HUES64 (cell line): ENCODE data around the gene KRTAP10-9.
"Not testable (repeated sequence)": the region's sequence is repeated elsewhere in the genome, so short reads cannot be mapped to it uniquely, and the experiment has no call there.

Experiments
- H3K27ac ChIP-seq: 2 replicates; pipeline ENCODE4 v1.7.0; 2013; ENCODE audit warnings: low read depth, low read length, inconsistent platforms
- H3K27me3 ChIP-seq: 2 replicates; pipeline ENCODE4 v1.6.1; 2013; ENCODE audit warnings: mild to moderate bottlenecking, low read length; ENCODE audit not compliant: insufficient read depth
- H3K36me3 ChIP-seq: 2 replicates; pipeline ENCODE4 v1.6.1; 2013; ENCODE audit warnings: mild to moderate bottlenecking, low read length; ENCODE audit not compliant: insufficient read depth
- H3K4me1 ChIP-seq: 2 replicates; pipeline ENCODE4 v1.6.1; 2013; ENCODE audit warnings: mild to moderate bottlenecking, low read length, moderate library complexity; ENCODE audit not compliant: insufficient read depth
- H3K4me3 ChIP-seq: 2 replicates; pipeline ENCODE4 v1.5.1; 2013; ENCODE audit warnings: mild to moderate bottlenecking, low read length, moderate library complexity
- H3K9ac ChIP-seq: 2 replicates; pipeline ENCODE4 v1.6.1; 2013; ENCODE audit warnings: mild to moderate bottlenecking, low read depth, low read length
- H3K9me3 ChIP-seq: 2 replicates; pipeline ENCODE4 v1.6.1; 2013; ENCODE audit warnings: low read depth, low read length; ENCODE audit not compliant: insufficient read depth
- WGBS: fragments of 150-250, 120-280 bp; methylation state at CpG from one replicate; pipeline ENCODE4 v1.1.7; 2013; ENCODE audit warnings: missing lambda C conversion rate; 5-methylcytosine and 5-hydroxymethylcytosine counted together

Gene KRTAP10-9

DNA sequence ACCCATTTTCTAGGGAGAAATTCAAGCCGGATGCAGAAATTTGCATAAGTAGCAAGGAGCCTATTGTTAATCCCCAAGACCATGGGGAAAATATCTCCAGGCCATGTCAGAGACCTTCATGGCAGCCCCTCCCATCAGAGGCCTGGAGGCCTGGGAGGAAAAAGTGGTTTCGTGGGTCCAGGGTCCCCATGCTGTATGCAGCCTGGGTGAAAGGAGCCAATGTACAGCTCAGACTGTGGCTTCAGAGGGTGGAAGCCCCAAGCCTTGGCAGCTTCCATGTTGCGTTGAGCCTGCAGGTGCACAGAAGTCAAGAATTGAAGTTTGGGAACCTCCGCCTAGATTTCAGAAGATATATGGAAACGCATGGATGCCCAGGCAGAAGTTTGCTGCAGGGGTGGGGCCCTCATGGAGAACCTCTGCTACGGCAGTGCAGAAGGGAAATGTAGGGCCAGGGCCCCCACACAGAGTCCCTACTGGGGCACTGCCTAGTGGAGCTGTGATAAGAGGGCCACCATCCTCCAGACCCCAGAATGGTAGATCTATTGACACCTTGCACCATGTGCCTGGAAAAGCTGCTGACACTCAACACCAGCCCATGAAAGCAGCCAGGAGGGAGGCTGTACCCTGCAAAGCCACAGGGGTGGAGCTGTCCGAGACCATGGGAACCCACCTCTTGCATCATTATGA, 16.6 kb upstream of the KRTAP10-9 start:
- whole genome bisulfite sequencing, result 94% methylated on average over 7 of the region's 7 CpGs
- not testable (repeated sequence) for H3K4me3 ChIP-seq, H3K27ac ChIP-seq

DNA sequence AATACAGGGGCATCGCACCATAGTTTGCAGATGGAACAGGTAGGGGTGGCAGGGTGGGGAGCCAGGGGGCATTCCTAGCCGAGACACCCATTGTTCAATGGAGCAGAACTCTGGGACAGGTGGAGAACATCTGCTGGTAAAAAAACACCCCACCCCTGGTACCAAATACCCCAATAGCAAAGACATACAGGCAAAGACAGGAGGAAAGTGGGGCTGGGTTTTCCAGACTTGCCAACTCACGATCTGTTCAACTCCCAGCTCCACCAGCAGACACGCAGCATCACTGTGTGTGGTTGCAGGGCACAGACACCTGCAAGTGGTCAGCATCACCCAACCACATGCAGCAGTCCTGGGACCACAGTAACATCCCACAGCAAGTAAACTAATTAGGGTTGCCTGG, 15.3 kb upstream of the KRTAP10-9 start:
- no peak overlapping the region for H3K27ac ChIP-seq
- no peak overlapping the region for H3K9ac ChIP-seq
- 83% methylated on average over 4 of the region's 4 CpGs for WGBS
- peaks cover 15% of the 10 kb centered on the region for H3K9me3 ChIP-seq
- H3K36me3 ChIP-seq, result no peaks in the 10 kb centered on the region
- H3K4me1 ChIP-seq, result no peaks in the 10 kb centered on the region
- H3K4me3 ChIP-seq, result no peak overlapping the region
- no peaks in the 10 kb centered on the region for H3K27me3 ChIP-seq

More for the DNA sequence above, 16.6 kb upstream of the KRTAP10-9 start:
- H3K9ac ChIP-seq, H3K27me3 ChIP-seq, H3K4me1 ChIP-seq, H3K36me3 ChIP-seq: not testable (repeated sequence)
- peaks cover 17% of the 10 kb centered on the region for H3K9me3 ChIP-seq

DNA sequence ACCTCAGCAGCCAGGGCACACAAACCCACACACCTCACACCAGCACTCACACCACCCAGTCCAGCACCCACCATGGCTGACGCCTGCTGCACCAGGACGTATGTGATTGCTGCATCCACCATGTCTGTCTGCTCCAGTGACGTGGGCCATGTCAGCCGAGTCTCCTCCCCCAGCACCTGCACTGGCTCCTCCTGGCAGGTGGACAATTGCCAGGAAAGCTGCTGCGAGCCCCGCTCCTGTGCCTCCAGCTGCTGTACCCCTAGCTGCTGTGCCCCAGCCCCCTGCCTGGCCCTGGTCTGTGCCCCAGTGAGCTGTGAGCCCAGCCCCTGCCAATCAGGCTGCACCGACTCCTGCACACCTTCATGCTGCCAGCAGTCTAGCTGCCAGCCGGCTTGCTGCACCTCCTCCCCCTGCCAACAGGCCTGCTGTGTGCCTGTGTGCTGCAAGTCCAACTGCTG, 14.8 kb upstream of the KRTAP10-9 start, which contains the start of gene KRTAP10-8:
Gene KRTAP10-8, plus strand, starts transcription at position 51 of the 458 bp plus-strand sequence. Its CDS starts 22 bp downstream, at position 73.
- H3K9me3 ChIP-seq, result peaks cover 14% of the 10 kb centered on the region
- no peak within 1 kb of the TSS for H3K9ac ChIP-seq
- H3K27me3 ChIP-seq, result no peaks in the 10 kb centered on the region
- WGBS, result 90% methylated on average over 8 of the region's 8 CpGs
- no peak within 1 kb of the TSS for H3K27ac ChIP-seq
- no peaks in the 10 kb centered on the region for H3K36me3 ChIP-seq
- no peak within 1 kb of the TSS for H3K4me3 ChIP-seq
- H3K4me1 ChIP-seq, result no peaks in the 10 kb centered on the region

DNA sequence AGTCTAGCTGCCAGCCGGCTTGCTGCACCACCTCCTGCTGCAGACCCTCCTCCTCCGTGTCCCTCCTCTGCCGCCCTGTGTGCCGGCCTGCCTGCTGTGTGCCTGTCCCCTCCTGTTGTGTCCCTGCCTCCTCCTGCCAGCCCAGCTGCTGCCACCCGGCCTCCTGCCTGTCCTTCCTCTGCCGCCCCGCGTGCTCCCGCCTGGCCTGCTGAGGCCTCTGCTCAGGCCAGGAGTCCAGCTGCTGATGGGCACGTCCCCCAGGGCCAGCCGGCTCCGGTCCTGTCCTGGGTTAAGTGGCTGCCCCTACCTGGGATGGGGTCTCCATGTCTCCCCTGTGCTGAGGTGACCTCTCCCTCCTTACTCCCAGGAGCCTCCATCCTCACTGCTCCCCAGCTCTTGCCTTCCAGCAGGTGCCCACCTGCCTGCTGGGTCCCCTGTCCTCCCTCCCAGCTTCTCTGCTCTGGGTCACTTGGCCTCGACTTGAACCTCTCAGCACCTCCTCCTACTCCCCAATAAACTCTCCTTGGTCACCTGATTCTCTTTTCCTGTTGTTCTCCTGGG, 14.1 kb upstream of the KRTAP10-9 start:
- H3K4me1 ChIP-seq, result no peaks in the 10 kb centered on the region
- H3K9me3 ChIP-seq, result peaks cover 14% of the 10 kb centered on the region
- no peaks in the 10 kb centered on the region for H3K36me3 ChIP-seq
- H3K9ac ChIP-seq, result no peak overlapping the region
- no peaks in the 10 kb centered on the region for H3K27me3 ChIP-seq
- WGBS, result 91% methylated on average over 13 of the region's 13 CpGs
- H3K4me3 ChIP-seq, result no peak overlapping the region
- H3K27ac ChIP-seq, result no peak overlapping the region

DNA sequence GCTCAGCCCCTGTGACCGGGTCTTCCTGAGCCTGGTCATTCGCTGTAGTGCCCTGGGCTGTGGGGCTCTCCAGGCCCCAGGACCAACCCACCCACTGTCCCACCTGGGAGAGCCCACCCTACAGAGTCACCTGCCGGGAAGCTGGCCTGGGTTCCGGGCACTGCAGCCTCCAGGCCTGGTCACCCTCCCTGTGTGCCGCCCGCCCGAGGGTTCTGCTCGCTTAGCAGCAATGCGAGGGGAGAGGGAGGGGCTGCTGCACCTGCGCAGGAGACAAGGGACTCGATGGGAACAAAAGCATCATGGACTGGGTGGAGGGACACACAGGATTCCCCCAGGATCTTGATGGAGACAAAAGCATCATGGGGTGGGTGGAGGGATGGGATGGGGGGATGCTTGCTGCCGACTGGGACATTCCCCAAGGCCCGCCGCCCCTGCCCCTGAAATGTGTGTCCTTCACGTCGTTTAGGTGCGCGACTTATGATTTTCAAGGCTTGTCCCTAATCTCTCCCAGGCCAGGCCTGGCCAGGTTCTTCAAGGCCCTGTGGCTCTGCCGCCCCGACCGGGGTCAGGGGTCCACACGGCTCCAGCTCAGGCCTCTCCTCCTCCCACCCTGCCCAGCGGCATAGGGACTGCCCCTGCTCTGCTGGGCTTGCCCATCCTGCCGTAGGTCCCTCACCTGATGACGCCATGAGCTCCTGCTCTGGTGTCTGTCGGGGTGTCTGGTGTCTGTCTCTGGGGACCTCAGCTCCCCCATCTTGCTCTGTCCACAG, 13.3 kb upstream of the KRTAP10-9 start:
- Histone ChIP-seq H3K36me3 (no peaks in the 10 kb centered on the region), H3K9me3 (peaks cover 14% of the 10 kb centered on the region), H3K4me3 (no peak overlapping the region), H3K27me3 (no peaks in the 10 kb centered on the region), H3K9ac (no peak overlapping the region), H3K27ac (no peak overlapping the region), H3K4me1 (no peaks in the 10 kb centered on the region)
- WGBS, result 94% methylated on average over 26 of the region's 26 CpGs

DNA sequence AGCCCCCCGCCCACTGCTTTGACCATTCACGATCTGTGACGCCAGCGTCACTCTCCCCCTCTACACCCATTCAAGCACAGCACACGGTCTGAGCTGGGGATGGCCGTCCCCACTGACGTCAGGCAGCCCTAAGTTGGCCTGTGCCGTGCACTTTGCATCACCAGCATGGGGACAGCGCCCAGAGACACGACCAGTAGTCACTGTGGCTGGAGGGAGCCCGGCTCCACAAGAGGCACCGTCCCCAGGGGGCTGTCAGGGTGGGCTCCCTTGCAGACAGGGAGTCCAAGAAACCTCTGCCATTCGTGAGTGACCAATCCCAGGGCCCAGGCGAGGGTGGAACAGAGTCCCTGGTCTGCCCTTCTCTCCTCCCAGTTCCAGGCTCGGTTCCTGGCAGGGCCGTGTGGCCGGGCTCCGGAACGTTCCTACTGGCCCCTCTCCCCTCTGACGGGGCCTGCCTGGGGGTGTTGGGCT, 12.7 kb upstream of the KRTAP10-9 start:
- 92% methylated on average over 20 of the region's 20 CpGs for WGBS
- Histone ChIP-seq H3K36me3 (no peaks in the 10 kb centered on the region), H3K4me3 (no peak overlapping the region), H3K4me1 (no peaks in the 10 kb centered on the region), H3K27ac (no peak overlapping the region), H3K9ac (no peak overlapping the region), H3K9me3 (peaks cover 18% of the 10 kb centered on the region), H3K27me3 (no peaks in the 10 kb centered on the region)

DNA sequence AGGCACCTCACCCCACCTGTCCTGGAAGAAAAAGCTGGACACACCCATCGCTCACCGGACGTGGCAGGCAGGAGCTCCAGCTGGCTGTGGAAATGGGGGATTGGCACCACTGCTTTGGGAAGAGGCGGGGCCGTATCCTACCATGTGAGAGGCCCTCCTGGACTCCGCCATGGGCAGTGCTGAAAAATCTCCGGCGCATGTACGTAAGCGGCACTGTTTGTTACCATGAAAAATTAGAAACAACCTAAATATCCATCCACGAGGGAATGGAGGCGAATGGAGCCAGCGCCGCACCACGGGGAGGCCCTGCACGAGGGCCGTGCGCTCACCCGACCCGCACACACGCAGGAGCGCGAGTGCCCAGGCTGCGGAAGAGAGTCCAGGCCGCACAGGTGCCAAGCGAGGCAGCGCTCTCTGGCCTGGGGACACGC, 11.9 kb upstream of the KRTAP10-9 start:
- WGBS, result 94% methylated on average over 28 of the region's 28 CpGs
- Histone ChIP-seq H3K27me3 (no peaks in the 10 kb centered on the region), H3K27ac (no peak overlapping the region), H3K9ac (no peak overlapping the region), H3K36me3 (no peaks in the 10 kb centered on the region), H3K4me3 (no peak overlapping the region), H3K9me3 (peaks cover 20% of the 10 kb centered on the region), H3K4me1 (no peaks in the 10 kb centered on the region)

DNA sequence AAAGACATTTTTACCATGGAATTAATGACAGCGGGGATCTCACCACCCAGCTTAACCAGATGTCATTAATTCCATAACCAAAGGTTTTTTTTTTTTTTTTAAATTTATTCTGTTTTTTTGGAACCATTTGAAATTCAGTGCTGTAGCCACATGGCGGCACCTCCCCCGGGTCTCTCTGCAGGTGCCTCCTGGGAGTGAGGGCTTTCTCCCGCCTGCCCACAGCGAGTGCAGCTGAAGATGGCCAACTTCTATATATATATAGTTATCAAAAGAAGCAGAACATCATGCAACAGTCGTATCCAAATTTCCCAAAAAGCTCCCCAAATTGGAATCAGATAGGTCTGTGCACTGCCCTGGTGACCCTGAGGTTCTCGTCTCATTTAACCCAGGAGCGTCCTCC, 11.4 kb upstream of the KRTAP10-9 start:
- no peaks in the 10 kb centered on the region for H3K27me3 ChIP-seq
- no peak overlapping the region for H3K4me3 ChIP-seq
- H3K36me3 ChIP-seq, result no peaks in the 10 kb centered on the region
- peaks cover 25% of the 10 kb centered on the region for H3K9me3 ChIP-seq
- no peak overlapping the region for H3K27ac ChIP-seq
- no peak overlapping the region for H3K9ac ChIP-seq
- 90% methylated on average over 7 of the region's 8 CpGs for WGBS
- H3K4me1 ChIP-seq, result no peaks in the 10 kb centered on the region

DNA sequence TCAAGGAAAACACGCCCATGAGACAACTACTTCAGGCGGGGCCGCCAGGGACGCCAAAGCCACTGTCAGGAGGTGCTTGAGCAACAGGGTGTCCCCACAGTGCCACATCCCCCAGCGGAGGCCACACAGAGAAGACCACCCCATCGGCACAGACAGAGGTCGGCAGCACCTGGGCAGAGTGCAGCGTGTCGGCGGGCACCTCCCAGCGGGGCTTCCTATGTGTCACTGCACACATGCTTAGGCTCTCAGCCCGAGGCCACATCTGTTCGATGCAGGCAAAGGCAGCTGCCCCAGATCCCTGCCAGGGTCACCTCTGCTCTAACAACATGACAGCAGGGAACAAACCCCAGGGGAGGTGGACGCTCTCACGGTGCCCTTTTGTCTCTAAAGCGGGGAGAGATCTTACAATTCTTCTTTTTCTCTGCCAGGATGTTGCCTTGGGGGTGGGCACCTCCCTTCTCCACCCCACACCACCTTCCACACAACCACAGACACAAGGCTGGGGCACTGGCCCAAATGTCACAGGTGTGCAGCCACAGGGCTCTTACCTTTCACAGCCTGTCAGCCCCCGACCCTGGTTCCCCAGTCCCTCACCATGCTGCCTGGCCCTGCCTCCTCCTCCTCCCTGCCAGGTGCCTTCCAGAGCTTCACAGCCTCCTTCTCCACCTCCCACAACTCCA, 10.8 kb upstream of the KRTAP10-9 start:
- Histone ChIP-seq H3K27ac (no peak overlapping the region), H3K4me1 (no peaks in the 10 kb centered on the region), H3K9ac (no peak overlapping the region), H3K4me3 (no peak overlapping the region), H3K9me3 (peaks cover 30% of the 10 kb centered on the region), H3K27me3 (no peaks in the 10 kb centered on the region), H3K36me3 (no peaks in the 10 kb centered on the region)
- WGBS, result 89% methylated on average over 17 of the region's 17 CpGs

DNA sequence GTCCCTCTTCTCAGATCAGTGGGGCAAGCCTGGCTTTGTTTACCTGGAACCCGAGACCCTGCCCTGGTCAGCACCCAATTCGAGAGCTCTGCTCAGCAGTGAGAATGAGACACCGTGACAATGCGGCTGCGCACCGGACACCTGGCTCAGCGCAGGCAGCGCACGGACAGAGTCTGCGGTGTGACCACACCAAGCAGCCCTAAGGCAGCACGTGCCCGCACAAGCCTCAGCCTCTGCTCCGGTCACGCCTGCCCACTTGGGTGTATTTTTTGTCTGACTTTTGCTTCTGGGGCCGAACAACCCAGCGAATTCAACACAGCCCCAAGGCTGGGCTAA, 10.3 kb upstream of the KRTAP10-9 start:
- no peaks in the 10 kb centered on the region for H3K27me3 ChIP-seq
- H3K9ac ChIP-seq, result no peak overlapping the region
- H3K36me3 ChIP-seq, result no peaks in the 10 kb centered on the region
- H3K4me1 ChIP-seq, result no peaks in the 10 kb centered on the region
- WGBS, result 88% methylated on average over 16 of the region's 16 CpGs
- H3K9me3 ChIP-seq, result peaks cover 30% of the 10 kb centered on the region
- no peak overlapping the region for H3K4me3 ChIP-seq
- H3K27ac ChIP-seq, result no peak overlapping the region

DNA sequence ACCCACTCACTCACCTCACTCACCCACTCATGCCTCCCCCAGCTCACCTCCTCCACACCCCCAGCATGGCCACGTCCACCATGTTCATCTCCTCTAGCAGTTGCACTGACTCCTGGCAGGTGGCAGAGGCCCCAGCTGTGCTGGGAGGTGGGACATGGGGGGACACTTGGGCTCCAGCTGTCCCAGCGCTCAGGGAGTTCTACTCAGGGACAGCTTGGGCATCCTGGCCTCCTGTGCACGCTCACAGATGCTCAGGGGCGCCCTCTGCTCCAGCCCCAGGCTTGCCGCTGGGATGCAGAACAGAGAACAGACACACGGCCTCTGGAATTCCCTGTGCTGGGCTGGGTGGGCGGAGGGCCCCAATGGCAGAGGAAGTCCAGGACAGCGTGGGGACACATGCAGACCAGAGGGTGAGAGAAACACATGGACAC, 9.8 kb upstream of the KRTAP10-9 start:
- Histone ChIP-seq H3K9ac (no peak overlapping the region), H3K9me3 (peaks cover 27% of the 10 kb centered on the region; the same call in 1 of the 2 replicates), H3K36me3 (no peaks in the 10 kb centered on the region), H3K27ac (no peak overlapping the region), H3K27me3 (no peaks in the 10 kb centered on the region), H3K4me3 (no peak overlapping the region), H3K4me1 (no peaks in the 10 kb centered on the region)
- WGBS, result 72% methylated on average over 8 of the region's 8 CpGs
